Neuronal stem cell (in vitro differentiated cells): Measurements from ENCODE around the gene MACF1.
A peak's percentile ranks its signal among the peaks of the same experiment; 100 is the strongest.

Experiments used
- DNase-seq: peaks from one replicate; pipeline ENCODE4 v3.0.0-alpha.2; 2013; ENCODE audit warnings: low spot score
- H2AFZ ChIP-seq: one replicate; pipeline ENCODE4 v1.6.1; 2013; ENCODE audit warnings: mild to moderate bottlenecking, low read length, inconsistent platforms
- H2AK5ac ChIP-seq: 2 replicates; pipeline ENCODE4 v1.6.1; 2013; ENCODE audit warnings: low read depth, mild to moderate bottlenecking, inconsistent platforms, low read length, moderate library complexity, mixed read lengths
- H2BK120ac ChIP-seq: 2 replicates; pipeline ENCODE4 v1.6.1; 2013; ENCODE audit warnings: low read depth, mild to moderate bottlenecking, inconsistent platforms, low read length, moderate library complexity, mixed read lengths
- H2BK12ac ChIP-seq: one replicate; pipeline ENCODE4 v1.6.1; 2013; ENCODE audit warnings: low read length, inconsistent platforms
- H2BK15ac ChIP-seq: 2 replicates; pipeline ENCODE4 v1.6.1; 2013; ENCODE audit warnings: mild to moderate bottlenecking, low read length, inconsistent platforms, mixed read lengths
- H2BK5ac ChIP-seq: one replicate; pipeline ENCODE4 v1.6.1; 2013; ENCODE audit warnings: inconsistent platforms, mild to moderate bottlenecking, low read length, moderate library complexity
- H3K14ac ChIP-seq: one replicate; pipeline ENCODE4 v1.6.1; 2013; ENCODE audit warnings: low read length, inconsistent platforms
- H3K18ac ChIP-seq: 2 replicates; pipeline ENCODE4 v1.6.1; 2013; ENCODE audit warnings: low read length, inconsistent platforms
- H3K23ac ChIP-seq: 2 replicates; pipeline ENCODE4 v1.6.1; 2013; ENCODE audit warnings: low read depth, mild to moderate bottlenecking, mixed read lengths, low read length, inconsistent platforms; ENCODE audit not compliant: poor library complexity
- H3K27ac ChIP-seq: replicated peaks from 3 replicates; pipeline ENCODE4 v1.5.1; 2013; ENCODE audit warnings: low read length, inconsistent platforms
- H3K27me3 ChIP-seq, 3 experiments: 2 replicates each; pipeline ENCODE4 v1.6.1; 2013; ENCODE audit warnings: low read length in 3 of 3, mild to moderate bottlenecking in 2 of 3, inconsistent platforms in 1 of 3, low read depth in 1 of 3, mixed read lengths in 1 of 3, moderate library complexity in 1 of 3; ENCODE audit not compliant: control insufficient read depth in 3 of 3, insufficient read depth in 3 of 3
- H3K36me3 ChIP-seq, 2 donors: replicated peaks in 1 of 2; 2 replicates each; pipeline ENCODE4 v1.6.1; 2013; ENCODE audit warnings: low read length in 2 of 2; ENCODE audit not compliant: control insufficient read depth in 2 of 2, insufficient read depth in 2 of 2
- H3K4ac ChIP-seq: 2 replicates; pipeline ENCODE4 v1.6.1; 2013; ENCODE audit warnings: inconsistent platforms, mild to moderate bottlenecking, low read length, moderate library complexity
- H3K4me1 ChIP-seq, 2 donors: 1 replicate in 1 of 2; 2 replicates in 1 of 2; pipeline ENCODE4 v1.6.1; 2013; ENCODE audit warnings: low read length in 2 of 2, low read depth in 1 of 2; ENCODE audit not compliant: control insufficient read depth in 2 of 2, insufficient read depth in 1 of 2
- H3K4me2 ChIP-seq: one replicate; pipeline ENCODE4 v1.6.1; 2013; ENCODE audit warnings: mild to moderate bottlenecking, low read length, inconsistent platforms; ENCODE audit not compliant: insufficient read depth, poor library complexity, severe bottlenecking
- H3K4me3 ChIP-seq, 2 donors: 2 replicates each; pipeline ENCODE4 v1.5.1; 2013; ENCODE audit warnings: low read length in 2 of 2, mild to moderate bottlenecking in 2 of 2, inconsistent platforms in 1 of 2, moderate library complexity in 1 of 2
- H3K79me1 ChIP-seq: one replicate; pipeline ENCODE4 v1.6.1; 2013; ENCODE audit warnings: low read depth, mild to moderate bottlenecking, inconsistent platforms, low read length, moderate library complexity
- H3K9ac ChIP-seq: one replicate; pipeline ENCODE4 v1.6.1; 2013; ENCODE audit warnings: mild to moderate bottlenecking, low read depth, low read length, inconsistent platforms; ENCODE audit not compliant: poor library complexity
- H3K9me3 ChIP-seq, 2 donors: replicated peaks in 1 of 2; 2 replicates each; pipeline versions ENCODE3 to v1.6.1; 2013; ENCODE audit warnings: low read length in 2 of 2, mild to moderate bottlenecking in 2 of 2, inconsistent platforms in 1 of 2, low read depth in 1 of 2, mixed read lengths in 1 of 2, moderate library complexity in 1 of 2; ENCODE audit not compliant: control insufficient read depth in 2 of 2, insufficient read depth in 1 of 2
- H4K8ac ChIP-seq: one replicate; pipeline ENCODE4 v1.6.1; 2013; ENCODE audit warnings: low read depth, mild to moderate bottlenecking, inconsistent platforms, low read length, moderate library complexity
- H4K91ac ChIP-seq: one replicate; pipeline ENCODE4 v1.6.1; 2013; ENCODE audit warnings: low read length, low read depth, mild to moderate bottlenecking, inconsistent platforms; ENCODE audit not compliant: poor library complexity
- WGBS, 2 donors: extraction: QIAGEN DNeasy Blood & Tissue Kit; methylation state at CpG; one replicate each; pipeline ENCODE4 v1.1.7; 2013; ENCODE audit warnings: missing lambda C conversion rate in 2 of 2, mixed read lengths in 1 of 2; ENCODE audit not compliant: insufficient read length in 2 of 2, insufficient replicate concordance in 1 of 2; ENCODE audit errors: extremely low coverage in 2 of 2; 5-methylcytosine and 5-hydroxymethylcytosine counted together

The MACF1 gene

DNA sequence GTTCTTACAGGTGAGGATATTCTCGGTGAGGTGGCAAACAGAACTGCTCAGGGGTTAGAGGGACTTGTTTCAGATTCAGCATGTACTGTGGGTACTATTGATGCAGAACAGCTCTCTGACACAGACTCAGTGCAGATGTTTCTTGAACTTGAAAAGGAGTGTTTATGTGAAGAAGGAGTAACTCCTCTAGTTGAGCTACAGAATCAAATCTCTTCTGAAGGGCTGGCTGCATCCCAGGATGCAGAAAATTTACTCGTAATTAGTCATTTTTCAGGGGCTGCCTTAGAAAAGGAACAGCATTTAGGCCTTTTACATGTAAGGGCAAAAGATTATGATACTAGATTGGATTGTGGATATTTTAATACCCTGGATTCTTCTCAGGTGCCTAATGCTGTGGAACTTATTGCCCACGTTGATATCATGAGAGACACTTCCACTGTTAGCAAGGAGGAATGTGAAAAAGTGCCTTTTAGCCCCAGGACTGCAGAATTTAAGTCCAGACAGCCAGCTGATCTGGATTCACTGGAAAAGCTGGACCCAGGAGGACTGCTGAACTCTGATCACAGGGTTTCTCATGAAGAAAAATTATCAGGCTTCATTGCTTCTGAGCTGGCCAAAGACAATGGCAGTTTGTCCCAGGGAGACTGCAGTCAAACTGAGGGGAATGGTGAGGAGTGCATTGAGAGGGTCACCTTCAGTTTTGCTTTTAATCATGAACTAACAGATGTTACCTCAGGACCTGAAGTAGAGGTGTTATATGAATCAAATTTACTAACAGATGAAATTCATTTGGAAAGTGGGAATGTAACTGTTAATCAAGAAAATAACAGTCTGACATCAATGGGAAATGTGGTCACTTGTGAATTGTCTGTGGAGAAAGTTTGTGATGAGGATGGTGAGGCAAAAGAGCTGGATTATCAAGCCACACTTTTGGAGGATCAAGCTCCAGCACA is 207.3 kb downstream of the MACF1 start:
- no peak overlapping the region for H4K8ac ChIP-seq
- no peak for DNase-seq
- no peak overlapping the region for H4K91ac ChIP-seq
- no peaks in the 10 kb centered on the region for H3K9me3 ChIP-seq
- no peak overlapping the region for H2AFZ ChIP-seq
- no peak overlapping the region for H2BK120ac ChIP-seq
- no peak overlapping the region for H2BK5ac ChIP-seq
- H3K36me3 ChIP-seq, result peaks cover 6 to 59% of the 10 kb centered on the region in 2 donors
- peak overlapping the region in 1 of 2 donors; percentile 56 for H3K4me3 ChIP-seq
- H3K4me2 ChIP-seq, result peak overlapping the region; percentile 32
- no peak overlapping the region for H2AK5ac ChIP-seq
- H3K27me3 ChIP-seq, result no peaks in the 10 kb centered on the region
- H3K79me1 ChIP-seq, result peaks cover 11% of the 10 kb centered on the region
- H2BK15ac ChIP-seq, result no peak overlapping the region
- H2BK12ac ChIP-seq, result no peak overlapping the region
- H3K27ac ChIP-seq, result no peak overlapping the region
- no peak overlapping the region for H3K23ac ChIP-seq
- no peak overlapping the region for H3K18ac ChIP-seq
- H3K4ac ChIP-seq, result no peak overlapping the region
- no peak overlapping the region for H3K14ac ChIP-seq
- H3K9ac ChIP-seq, result no peak overlapping the region
- H3K4me1 ChIP-seq, result peaks cover 22 to 48% of the 10 kb centered on the region in 2 donors
- no CpG with 5 or more reads among the region's 3 CpGs for WGBS, 2 donors

DNA sequence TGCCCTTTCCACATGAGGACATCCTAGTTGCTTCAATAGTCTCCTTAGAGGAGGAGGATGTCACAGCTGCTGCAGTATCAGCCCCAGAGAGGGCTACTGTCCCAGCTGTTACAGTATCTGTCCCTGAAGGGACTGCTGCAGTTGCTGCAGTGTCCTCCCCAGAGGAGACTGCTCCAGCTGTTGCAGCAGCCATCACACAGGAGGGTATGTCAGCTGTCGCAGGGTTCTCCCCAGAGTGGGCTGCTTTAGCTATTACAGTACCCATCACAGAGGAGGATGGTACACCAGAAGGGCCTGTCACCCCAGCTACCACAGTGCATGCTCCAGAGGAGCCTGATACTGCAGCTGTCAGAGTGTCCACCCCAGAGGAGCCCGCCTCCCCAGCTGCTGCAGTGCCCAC is 208.4 kb downstream of the MACF1 start:
- no peaks in the 10 kb centered on the region for H3K27me3 ChIP-seq
- no peak overlapping the region for H3K18ac ChIP-seq
- no peaks in the 10 kb centered on the region for H3K9me3 ChIP-seq
- no peak overlapping the region for H3K4ac ChIP-seq
- H3K27ac ChIP-seq, result no peak overlapping the region
- H2AFZ ChIP-seq, result no peak overlapping the region
- peaks cover 11% of the 10 kb centered on the region for H3K79me1 ChIP-seq
- no peak overlapping the region for H2BK120ac ChIP-seq
- H2BK12ac ChIP-seq, result no peak overlapping the region
- H3K4me2 ChIP-seq, result no peak overlapping the region
- H2BK5ac ChIP-seq, result no peak overlapping the region
- no peak overlapping the region for H2AK5ac ChIP-seq
- H4K91ac ChIP-seq, result no peak overlapping the region
- no peak overlapping the region for H4K8ac ChIP-seq
- no peak overlapping the region for H2BK15ac ChIP-seq
- no CpG with 5 or more reads among the region's 2 CpGs for WGBS, 2 donors
- no peak overlapping the region for H3K23ac ChIP-seq
- peaks cover 6 to 69% of the 10 kb centered on the region in 2 donors for H3K36me3 ChIP-seq
- H3K4me3 ChIP-seq, result peak overlapping the region in 1 of 2 donors; percentile 22
- no peak overlapping the region for H3K9ac ChIP-seq
- DNase-seq, result no peak
- no peak overlapping the region for H3K14ac ChIP-seq
- peaks cover 19 to 38% of the 10 kb centered on the region in 2 donors for H3K4me1 ChIP-seq

DNA sequence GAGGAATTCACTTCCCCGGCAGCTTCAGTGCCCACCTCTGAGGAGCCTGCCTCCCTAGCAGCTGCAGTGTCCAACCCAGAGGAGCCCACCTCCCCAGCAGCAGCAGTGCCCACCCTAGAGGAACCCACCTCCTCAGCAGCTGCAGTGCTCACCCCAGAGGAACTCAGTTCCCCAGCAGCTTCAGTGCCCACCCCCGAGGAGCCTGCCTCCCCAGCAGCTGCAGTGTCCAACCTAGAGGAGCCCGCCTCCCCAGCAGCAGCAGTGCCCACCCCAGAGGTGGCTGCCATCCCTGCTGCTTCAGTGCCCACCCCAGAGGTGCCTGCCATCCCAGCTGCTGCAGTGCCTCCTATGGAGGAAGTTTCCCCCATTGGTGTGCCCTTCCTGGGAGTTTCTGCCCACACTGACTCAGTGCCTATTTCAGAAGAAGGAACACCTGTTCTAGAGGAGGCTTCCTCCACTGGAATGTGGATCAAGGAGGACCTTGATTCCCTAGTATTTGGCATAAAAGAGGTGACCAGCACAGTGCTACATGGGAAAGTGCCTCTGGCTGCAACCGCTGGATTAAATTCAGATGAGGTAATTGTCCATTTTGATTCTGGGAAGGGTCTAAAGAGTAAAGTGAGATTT is 209.5 kb downstream of the MACF1 start:
- Histone ChIP-seq H2BK5ac (no peak overlapping the region), H3K4ac (no peak overlapping the region), H3K23ac (peak overlapping the region; percentile 52), H2AK5ac (no peak overlapping the region), H3K18ac (no peak overlapping the region), H3K4me2 (no peak overlapping the region), H4K8ac (no peak overlapping the region), H3K4me3 (peak overlapping the region in 1 of 2 donors; percentile 27), H4K91ac (no peak overlapping the region), H3K27me3 (no peaks in the 10 kb centered on the region), H2BK12ac (no peak overlapping the region), H2AFZ (no peak overlapping the region), H3K9ac (peak overlapping the region; percentile 24), H3K79me1 (peaks cover 11% of the 10 kb centered on the region), H2BK15ac (no peak overlapping the region), H3K14ac (no peak overlapping the region), H2BK120ac (no peak overlapping the region), H3K9me3 (no peaks in the 10 kb centered on the region), H3K27ac (no peak overlapping the region), H3K4me1 (peaks cover 17 to 35% of the 10 kb centered on the region in 2 donors), H3K36me3 (peaks cover 6 to 79% of the 10 kb centered on the region in 2 donors)
- WGBS, 2 donors, result no CpG with 5 or more reads among the region's 4 CpGs
- DNase-seq, result no peak

DNA sequence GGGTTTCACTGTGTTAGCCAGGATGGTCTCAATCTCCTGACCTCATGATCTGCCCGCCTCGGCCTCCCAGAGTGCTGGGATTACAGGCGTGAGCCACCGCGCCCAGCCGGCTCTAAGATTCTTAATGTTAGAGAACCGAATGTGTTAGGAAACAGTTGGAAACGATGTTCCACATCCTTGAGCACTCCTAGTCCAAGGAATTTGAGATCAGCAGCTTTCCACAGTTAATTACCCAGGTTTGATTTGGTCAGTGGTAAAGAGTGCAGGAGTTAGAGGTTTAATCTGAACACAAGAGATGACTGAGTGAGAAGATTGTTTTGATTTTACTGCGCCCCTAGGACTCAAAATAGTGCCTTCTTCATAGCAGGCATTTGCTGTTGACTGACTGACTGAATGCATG is 211.1 kb downstream of the MACF1 start:
- no peaks in the 10 kb centered on the region for H3K27me3 ChIP-seq
- H2AK5ac ChIP-seq, result no peak overlapping the region
- no peak for DNase-seq
- H3K23ac ChIP-seq, result no peak overlapping the region
- no peak overlapping the region for H3K14ac ChIP-seq
- H2AFZ ChIP-seq, result no peak overlapping the region
- H3K27ac ChIP-seq, result no peak overlapping the region
- no CpG with 5 or more reads among the region's 9 CpGs for WGBS, 2 donors
- peaks cover 12 to 29% of the 10 kb centered on the region in 2 donors for H3K4me1 ChIP-seq
- no peak overlapping the region for H4K8ac ChIP-seq
- H2BK120ac ChIP-seq, result no peak overlapping the region
- no peak overlapping the region for H3K4me2 ChIP-seq
- H2BK12ac ChIP-seq, result no peak overlapping the region
- peaks cover 9% of the 10 kb centered on the region for H3K79me1 ChIP-seq
- no peak overlapping the region for H3K4ac ChIP-seq
- H3K18ac ChIP-seq, result no peak overlapping the region
- no peak overlapping the region for H3K9ac ChIP-seq
- no peak overlapping the region for H2BK5ac ChIP-seq
- H3K36me3 ChIP-seq, result peaks cover 6 to 88% of the 10 kb centered on the region in 2 donors
- H3K4me3 ChIP-seq, result no peak overlapping the region
- H2BK15ac ChIP-seq, result no peak overlapping the region
- no peaks in the 10 kb centered on the region for H3K9me3 ChIP-seq
- H4K91ac ChIP-seq, result no peak overlapping the region
